Measurements from ENCODE around the gene ANKRD13C.
A peak's percentile ranks its signal among the peaks of the same experiment; 100 is the strongest.

The ANKRD13C gene

GRCh38 chr1:70354332-70355110 lies at the start of gene ANKRD13C:
Gene ANKRD13C (minus strand): TSS chr1:70354722. CDS start chr1:70354408, 314 bp downstream.
- Histone ChIP-seq H3K9me3 (ENCODE audit: control insufficient read depth, insufficient read depth, low read depth, low read length) (no peaks in the 10 kb centered on the region), H3K27ac (ENCODE audit: extremely low read depth, low read depth, low read length) (peak within 1 kb of the TSS; percentile 81), H3K36me3 (ENCODE audit: control insufficient read depth in 2 of 2, insufficient read depth in 1 of 2, low read length in 2 of 2) (peaks cover 0 to 6% of the 10 kb centered on the region in 2 experiments; a peak in 2 of 3 replicates), H3K4me3 (ENCODE audit: low read depth, low read length) (peak within 1 kb of the TSS; percentile 76), H3K4me1 (ENCODE audit: control insufficient read depth, insufficient read depth, low read length) (no peaks in the 10 kb centered on the region; the same call in 1 of the 2 replicates)
- ChIA-PET POLR2A (interaction anchor here (0.7 to 2.4 kb wide), 18 partner anchors 9 to 152 kb away, joined by 3 to 87 read pairs (median 4); partner anchors contain the start of genes CTH and SRSF11), CTCF (interaction anchor here (0.7 to 1.7 kb wide), 3 partner anchors 44 to 154 kb away, joined by 3 to 4 read pairs (median 3); no protein-coding TSS in a partner anchor)
- no peak for TF ChIP-seq ZNF362 (tag by site-specific recombination; IDR thresholded peaks at IDR 0.05)
- TF ChIP-seq ZNF341 (tag by site-specific recombination; IDR thresholded peaks at IDR 0.05; ENCODE audit: low read depth): peak; percentile 55; the same call in 1 of the 2 replicates
- TF ChIP-seq ZFP37 (tag by site-specific recombination; IDR thresholded peaks at IDR 0.05): peak; percentile 95
- TF ChIP-seq ZNF174 (tag by site-specific recombination; IDR thresholded peaks at IDR 0.05): no peak
- peak; percentile 43; the same call in 1 of the 2 replicates for TF ChIP-seq REPIN1 (tag by site-specific recombination; IDR thresholded peaks at IDR 0.05; ENCODE audit: low read depth)
- peak; percentile 54 for TF ChIP-seq ZNF692 (tag by site-specific recombination; IDR thresholded peaks at IDR 0.05)
- TF ChIP-seq ZNF777 (tag by site-specific recombination; IDR thresholded peaks at IDR 0.05; ENCODE audit: borderline replicate concordance): peak; percentile 73; the same call in 1 of the 2 replicates
- TF ChIP-seq ZNF610 (tag by site-specific recombination; IDR thresholded peaks at IDR 0.05; ENCODE audit: borderline replicate concordance): peak; percentile 34; the same call in 1 of the 2 replicates
- TF ChIP-seq TRIM28 (IDR thresholded peaks at IDR 0.05; ENCODE audit: borderline replicate concordance, low read length): peak; percentile 82; the same call in 1 of the 2 replicates
- peak; percentile 71 for TF ChIP-seq SP2 (tag by site-specific recombination; IDR thresholded peaks at IDR 0.05)
- no peak for TF ChIP-seq ZNF791 (tag by site-specific recombination; IDR thresholded peaks at IDR 0.05)
- no peak for TF ChIP-seq ZNF623 (tag by site-specific recombination; IDR thresholded peaks at IDR 0.05)
- TF ChIP-seq ZBTB11 (tag by site-specific recombination; conservative IDR thresholded peaks at IDR 0.05; ENCODE audit: low read depth): peak; percentile 62
- TF ChIP-seq ZNF704 (tag by site-specific recombination; IDR thresholded peaks at IDR 0.05): no peak
- peak; percentile 96 for TF ChIP-seq ZNF501 (tag by site-specific recombination; IDR thresholded peaks at IDR 0.05)
- peak; percentile 83 for TF ChIP-seq ZNF335 (tag by site-specific recombination; conservative IDR thresholded peaks at IDR 0.05)
- TF ChIP-seq ZFP69B (tag by site-specific recombination; IDR thresholded peaks at IDR 0.05): peak; percentile 12; the same call in 1 of the 2 replicates
- TF ChIP-seq ATF2 (tag by site-specific recombination; IDR thresholded peaks at IDR 0.05; ENCODE audit: low read depth): peak; percentile 95
- peak; percentile 95 for TF ChIP-seq ZNF580 (tag by site-specific recombination; IDR thresholded peaks at IDR 0.05)
- peak; percentile 82 for TF ChIP-seq ZBTB8A (tag by site-specific recombination; IDR thresholded peaks at IDR 0.05)
- peak; percentile 100 for TF ChIP-seq ZNF664 (tag by site-specific recombination; IDR thresholded peaks at IDR 0.05)
- peak; percentile 60 for TF ChIP-seq ZBTB26 (tag by site-specific recombination; optimal IDR thresholded peaks at IDR 0.05)
- TF ChIP-seq ZNF114 (tag by site-specific recombination; IDR thresholded peaks at IDR 0.05): no peak
- peak; percentile 88 for TF ChIP-seq ZBTB17 (tag by site-specific recombination; IDR thresholded peaks at IDR 0.05)
- no peak for TF ChIP-seq OSR2 (tag by site-specific recombination; IDR thresholded peaks at IDR 0.05)
- peak; percentile 43; the same call in 1 of the 2 replicates for TF ChIP-seq ZNF596 (tag by site-specific recombination; IDR thresholded peaks at IDR 0.05)
- no peak for TF ChIP-seq ZBTB7A (tag by site-specific recombination; IDR thresholded peaks at IDR 0.05; ENCODE audit: low read depth)
